H9 (cell line): ENCODE results near the gene ARHGEF16. TPM values are rescaled to one million over a fixed set of nuclear protein-coding genes. Genes with fewer than 3 reads are reported as not detected.

ENCODE experiments used
- DNase-seq: peaks from one replicate; pipeline ENCODE4 v3.0.0-alpha.2; 2017
- H2AFZ ChIP-seq: one replicate; pipeline ENCODE4 v1.6.1; 2013; ENCODE audit warnings: mild to moderate bottlenecking, low read length, control low read depth, moderate library complexity
- H2AK5ac ChIP-seq: 2 replicates; pipeline ENCODE4 v1.6.1; 2013; ENCODE audit warnings: low read length, control low read depth, mixed read lengths; ENCODE audit not compliant: insufficient read length
- H2BK120ac ChIP-seq: one replicate; pipeline ENCODE4 v1.6.1; 2013; ENCODE audit warnings: low read depth, mild to moderate bottlenecking, low read length, control low read depth, inconsistent platforms; ENCODE audit not compliant: poor library complexity, severe bottlenecking
- H2BK12ac ChIP-seq: 2 replicates; pipeline ENCODE4 v1.6.1; 2013; ENCODE audit warnings: low read length, control low read depth, mixed read lengths, low read depth; ENCODE audit not compliant: insufficient read length
- H2BK15ac ChIP-seq: 2 replicates; pipeline ENCODE4 v1.6.1; 2013; ENCODE audit warnings: low read depth, low read length, control low read depth
- H2BK20ac ChIP-seq: one replicate; pipeline ENCODE4 v1.6.1; 2013; ENCODE audit warnings: low read depth, mild to moderate bottlenecking, low read length, control low read depth, inconsistent platforms; ENCODE audit not compliant: poor library complexity, severe bottlenecking
- H2BK5ac ChIP-seq: 2 replicates; pipeline ENCODE4 v1.6.1; 2013; ENCODE audit warnings: low read length, control low read depth, mixed read lengths; ENCODE audit not compliant: insufficient read length
- H3K14ac ChIP-seq: 2 replicates; pipeline ENCODE4 v1.6.1; 2013; ENCODE audit warnings: low read length, control low read depth; ENCODE audit not compliant: insufficient read depth
- H3K18ac ChIP-seq: 2 replicates; pipeline ENCODE4 v1.6.1; 2013; ENCODE audit warnings: low read depth, mild to moderate bottlenecking, mixed read lengths, low read length, control low read depth; ENCODE audit not compliant: insufficient read length
- H3K23ac ChIP-seq: 2 replicates; pipeline ENCODE4 v1.6.1; 2013; ENCODE audit warnings: low read length, control low read depth, mixed read lengths, low read depth; ENCODE audit not compliant: insufficient read length
- H3K23me2 ChIP-seq: 2 replicates; pipeline ENCODE4 v1.6.1; 2013; ENCODE audit warnings: low read depth, mild to moderate bottlenecking, mixed read lengths, low read length, control low read depth; ENCODE audit not compliant: insufficient read length, poor library complexity, severe bottlenecking
- H3K27ac ChIP-seq: 2 replicates; pipeline ENCODE4 v1.5.1; 2013; ENCODE audit warnings: low read length, control low read depth, mixed read lengths, low read depth; ENCODE audit not compliant: insufficient read length
- H3K27me3 ChIP-seq: 2 replicates; pipeline ENCODE4 v1.6.1; 2013; ENCODE audit warnings: low read length, control low read depth, inconsistent platforms; ENCODE audit not compliant: insufficient read depth
- H3K4ac ChIP-seq: 2 replicates; pipeline ENCODE4 v1.6.1; 2013; ENCODE audit warnings: low read depth, mild to moderate bottlenecking, control low read depth, inconsistent platforms, low read length, moderate library complexity
- H3K4me1 ChIP-seq: 2 replicates; pipeline ENCODE4 v1.6.1; 2013; ENCODE audit warnings: low read length, control low read depth, inconsistent platforms; ENCODE audit not compliant: insufficient read depth
- H3K4me2 ChIP-seq: 2 replicates; pipeline ENCODE4 v1.6.1; 2013; ENCODE audit warnings: low read length, control low read depth, mixed read lengths; ENCODE audit not compliant: insufficient read length, insufficient read depth
- H3K56ac ChIP-seq: 2 replicates; pipeline ENCODE4 v1.6.1; 2013; ENCODE audit warnings: low read depth, mild to moderate bottlenecking, mixed read lengths, low read length, control low read depth; ENCODE audit not compliant: insufficient read length
- H3K79me1 ChIP-seq: 2 replicates; pipeline ENCODE4 v1.6.1; 2013; ENCODE audit warnings: low read depth, mild to moderate bottlenecking, moderate library complexity, low read length, control low read depth, inconsistent platforms; ENCODE audit not compliant: insufficient read depth, poor library complexity, severe bottlenecking
- H3K79me2 ChIP-seq: 2 replicates; pipeline ENCODE4 v1.6.1; 2013; ENCODE audit warnings: low read length, control low read depth, inconsistent platforms; ENCODE audit not compliant: insufficient read depth
- H3K9ac ChIP-seq: 2 replicates; pipeline ENCODE4 v1.6.1; 2013; ENCODE audit warnings: low read length, control low read depth, mixed read lengths; ENCODE audit not compliant: insufficient read length; ENCODE audit errors: extremely low read depth
- H3K9me3 ChIP-seq: one replicate; pipeline ENCODE4 v1.6.1; 2013; ENCODE audit warnings: low read depth, low read length, inconsistent platforms; ENCODE audit not compliant: control insufficient read depth
- H3T11ph ChIP-seq: one replicate; pipeline ENCODE4 v1.6.1; 2013; ENCODE audit warnings: mild to moderate bottlenecking, low read length, control low read depth, inconsistent platforms
- H4K20me1 ChIP-seq: one replicate; pipeline ENCODE4 v1.6.1; 2013; ENCODE audit not compliant: control insufficient read depth, insufficient read length, insufficient read depth
- H4K5ac ChIP-seq: 2 replicates; pipeline ENCODE4 v1.6.1; 2013; ENCODE audit warnings: low read depth, mild to moderate bottlenecking, mixed read lengths, low read length, control low read depth; ENCODE audit not compliant: insufficient read length
- H4K8ac ChIP-seq: replicated peaks from 2 replicates; pipeline ENCODE4 v1.6.1; 2013; ENCODE audit warnings: low read length, control low read depth, mixed read lengths, low read depth; ENCODE audit not compliant: insufficient read length
- H4K91ac ChIP-seq: 2 replicates; pipeline ENCODE4 v1.6.1; 2013; ENCODE audit warnings: low read depth, mild to moderate bottlenecking, moderate library complexity, mixed read lengths, low read length, control low read depth; ENCODE audit not compliant: insufficient read length
- H3K27ac Mint-ChIP-seq, 3 experiments: 2 replicates in 2 of 3; 3 replicates in 1 of 3; pipeline ENCODE4 v1.8.0; 2020 to 2021; ENCODE audit warnings: mixed read lengths in 3 of 3, mild to moderate bottlenecking in 1 of 3, moderate library complexity in 1 of 3
- H3K27me3 Mint-ChIP-seq: 2 replicates; pipeline ENCODE4 v1.8.0; 2021; ENCODE audit warnings: low read depth, mild to moderate bottlenecking, moderate library complexity, mixed read lengths
- H3K36me3 Mint-ChIP-seq, 3 experiments: 2 replicates in 2 of 3; 3 replicates in 1 of 3; pipeline ENCODE4 v1.8.0; 2020 to 2021; ENCODE audit warnings: low read depth in 3 of 3, mixed read lengths in 3 of 3; ENCODE audit not compliant: insufficient read depth in 1 of 3
- H3K4me1 Mint-ChIP-seq, 2 experiments: 2 replicates each; pipeline ENCODE4 v1.8.0; 2020; ENCODE audit warnings: mixed read lengths in 2 of 2
- H3K4me3 Mint-ChIP-seq, 2 experiments: 2 replicates in 1 of 2; 3 replicates in 1 of 2; pipeline ENCODE4 v1.8.0; 2020 to 2021; ENCODE audit warnings: mild to moderate bottlenecking in 2 of 2, mixed read lengths in 2 of 2, moderate library complexity in 1 of 2
- H3K9me3 Mint-ChIP-seq, 2 experiments: 2 replicates in 1 of 2; 3 replicates in 1 of 2; pipeline ENCODE4 v1.8.0; 2020; ENCODE audit warnings: mild to moderate bottlenecking in 2 of 2, mixed read lengths in 2 of 2, moderate library complexity in 1 of 2
- WGBS: extraction: QIAGEN DNeasy Blood & Tissue Kit; methylation state at CpG from one replicate; pipeline ENCODE4 v1.1.7; 2013; ENCODE audit warnings: missing lambda C conversion rate, low lambda C conversion rate, mixed read lengths; ENCODE audit not compliant: insufficient read length; ENCODE audit errors: extremely low coverage; 5-methylcytosine and 5-hydroxymethylcytosine counted together
- total RNA-seq: library from RNA; stranded (reverse); gene quantifications from 2 replicates; pipeline ENCODE4 v1.2.1, GENCODE V29; 2021
- TF ChIP-seq, protein P1 (sequence below): fragments of 200-600 bp; sonication (generic); conservative IDR thresholded peaks from 3 replicates; pipeline ENCODE4 v1.8.0; 2021; ENCODE audit warnings: antibody characterized with exemption, mild to moderate bottlenecking

The ARHGEF16 gene
- total RNA-seq, 1 experiment from 2014 or later = 48.5 TPM

DNA sequence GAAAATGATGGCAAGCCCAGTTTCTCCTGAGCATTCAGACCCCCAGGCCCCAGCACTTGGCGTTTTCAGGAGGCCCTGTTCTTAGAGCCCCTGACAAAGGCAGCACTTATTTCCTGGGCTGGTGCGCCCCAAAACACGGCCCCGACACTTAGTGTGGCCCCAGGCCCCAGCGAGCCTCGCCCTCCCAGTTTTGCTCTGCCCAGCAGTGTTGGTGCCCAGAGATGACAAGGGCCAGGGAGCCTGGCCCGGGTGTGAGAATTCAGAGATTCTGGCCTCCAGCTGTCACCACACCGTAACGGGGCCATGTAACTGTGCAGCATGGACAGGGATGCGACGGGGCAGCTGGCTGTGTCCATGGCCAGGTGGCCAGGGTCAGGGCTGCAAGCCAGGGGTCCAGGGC, 18.0 kb upstream of the ARHGEF16 start:
- no peaks in the 10 kb centered on the region for H3K79me2 ChIP-seq
- H3K4me1 Mint-ChIP-seq = peaks cover 8 to 30% of the 10 kb centered on the region in 2 experiments; a peak in 3 of 4 replicates
- no peak overlapping the region for H2BK120ac ChIP-seq
- H3K23ac ChIP-seq = no peak overlapping the region
- no peak overlapping the region for H2BK5ac ChIP-seq
- H3K27me3 ChIP-seq = no peaks in the 10 kb centered on the region
- no peaks in the 10 kb centered on the region for H4K20me1 ChIP-seq
- H2AFZ ChIP-seq = no peak overlapping the region
- H3K4me3 Mint-ChIP-seq = no peak overlapping the region
- no peak overlapping the region for H4K8ac ChIP-seq
- H3T11ph ChIP-seq = no peak overlapping the region
- TF ChIP-seq, protein P1, sequence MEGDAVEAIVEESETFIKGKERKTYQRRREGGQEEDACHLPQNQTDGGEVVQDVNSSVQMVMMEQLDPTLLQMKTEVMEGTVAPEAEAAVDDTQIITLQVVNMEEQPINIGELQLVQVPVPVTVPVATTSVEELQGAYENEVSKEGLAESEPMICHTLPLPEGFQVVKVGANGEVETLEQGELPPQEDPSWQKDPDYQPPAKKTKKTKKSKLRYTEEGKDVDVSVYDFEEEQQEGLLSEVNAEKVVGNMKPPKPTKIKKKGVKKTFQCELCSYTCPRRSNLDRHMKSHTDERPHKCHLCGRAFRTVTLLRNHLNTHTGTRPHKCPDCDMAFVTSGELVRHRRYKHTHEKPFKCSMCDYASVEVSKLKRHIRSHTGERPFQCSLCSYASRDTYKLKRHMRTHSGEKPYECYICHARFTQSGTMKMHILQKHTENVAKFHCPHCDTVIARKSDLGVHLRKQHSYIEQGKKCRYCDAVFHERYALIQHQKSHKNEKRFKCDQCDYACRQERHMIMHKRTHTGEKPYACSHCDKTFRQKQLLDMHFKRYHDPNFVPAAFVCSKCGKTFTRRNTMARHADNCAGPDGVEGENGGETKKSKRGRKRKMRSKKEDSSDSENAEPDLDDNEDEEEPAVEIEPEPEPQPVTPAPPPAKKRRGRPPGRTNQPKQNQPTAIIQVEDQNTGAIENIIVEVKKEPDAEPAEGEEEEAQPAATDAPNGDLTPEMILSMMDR = no peak
- no peak overlapping the region for H4K5ac ChIP-seq
- H3K56ac ChIP-seq = no peak overlapping the region
- H3K23me2 ChIP-seq = peaks cover 6% of the 10 kb centered on the region
- H3K9me3 ChIP-seq = no peaks in the 10 kb centered on the region
- no peak overlapping the region for H4K91ac ChIP-seq
- H3K27ac ChIP-seq = no peak overlapping the region
- no peak overlapping the region for H3K18ac ChIP-seq
- no peak overlapping the region for H3K4me2 ChIP-seq
- H3K14ac ChIP-seq = no peak overlapping the region
- H3K79me1 ChIP-seq = no peaks in the 10 kb centered on the region
- H3K36me3 Mint-ChIP-seq = no peaks in the 10 kb centered on the region
- H3K9me3 Mint-ChIP-seq = no peaks in the 10 kb centered on the region; a peak in 1 of 5 replicates
- H2BK15ac ChIP-seq = no peak overlapping the region
- H3K27me3 Mint-ChIP-seq = peaks cover 2% of the 10 kb centered on the region; the same call in 1 of the 2 replicates
- no peaks in the 10 kb centered on the region for H3K4me1 ChIP-seq
- H2AK5ac ChIP-seq = no peak overlapping the region
- H2BK12ac ChIP-seq = no peak overlapping the region
- no peak overlapping the region; a peak in 1 of 7 replicates for H3K27ac Mint-ChIP-seq
- no peak overlapping the region for H3K4ac ChIP-seq
- no peak overlapping the region for H2BK20ac ChIP-seq
- no peak for DNase-seq
- H3K9ac ChIP-seq = no peak overlapping the region
- WGBS = no CpG with 5 or more reads among the region's 11 CpGs
